ENCODE results near the gene GPALPP1. TPM values are rescaled to one million over a fixed set of nuclear protein-coding genes. Genes with fewer than 3 reads are reported as not detected.
"Not testable (repeated sequence)": the region's sequence is repeated elsewhere in the genome, so short reads cannot be mapped to it uniquely, and the experiment has no call there.

GPALPP1 gene
- total RNA-seq, 1 experiment from 2014 or later: 37.0 TPM

- DNase-seq (ENCODE audit: low spot score): no peak
- in situ Hi-C loops (cut with HindIII; ENCODE audit: low sequenced_read_pairs): loop anchor here (25.0 kb wide), 1 partner anchor 238 kb away; no protein-coding TSS in a partner anchor
Measured at GRCh38 chr13:45049478-45049877, 60.1 kb downstream of the GPALPP1 start.

- in situ Hi-C loops (cut with HindIII; ENCODE audit: low sequenced_read_pairs): no loop called here
- DNase-seq (ENCODE audit: low spot score): no peak
Measured at GRCh38 chr13:45051315-45051714, 62.0 kb downstream of the GPALPP1 start.

- in situ Hi-C loops (cut with HindIII; ENCODE audit: low sequenced_read_pairs): no loop called here
- no peak for DNase-seq (ENCODE audit: low spot score)
Measured at GRCh38 chr13:45055198-45055901, 66.0 kb downstream of the GPALPP1 start.

DNA sequence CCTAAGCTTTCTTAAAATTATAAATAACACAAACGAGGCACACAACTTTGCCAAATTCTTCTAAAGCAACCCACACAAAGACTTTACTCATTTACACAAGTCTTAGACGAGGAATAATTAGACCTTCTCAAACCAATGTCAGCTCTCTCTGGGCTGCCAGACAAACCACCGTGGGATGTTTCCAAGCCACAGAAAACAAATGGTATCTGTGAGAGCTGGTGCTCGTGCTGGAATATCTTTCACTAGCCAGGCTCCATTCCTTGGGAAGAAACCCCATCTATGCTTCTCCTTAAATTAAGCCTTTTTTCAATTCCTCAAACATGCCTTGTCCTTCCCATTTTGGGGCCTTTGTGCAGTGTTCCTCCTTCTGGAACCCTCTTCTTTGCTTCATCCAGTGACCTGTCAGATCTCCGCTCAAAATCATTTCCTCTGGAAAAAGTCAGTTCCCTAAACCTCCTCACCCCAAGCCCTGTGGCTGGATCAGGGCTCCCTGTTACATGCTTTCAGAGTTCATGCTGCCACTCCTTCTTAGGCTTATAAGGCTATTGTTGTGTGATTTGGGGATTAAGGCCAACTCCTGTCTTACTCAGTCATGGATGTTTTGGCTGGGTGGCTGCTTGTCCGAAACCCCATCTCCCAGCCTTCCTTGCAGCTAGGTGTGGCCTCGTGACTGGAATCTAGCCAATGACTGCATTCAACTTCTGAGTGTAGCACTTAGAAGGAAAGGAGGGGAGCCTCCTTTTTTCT is 66.7 kb downstream of the GPALPP1 start:
- no peak for DNase-seq (ENCODE audit: low spot score)
- in situ Hi-C loops (cut with HindIII; ENCODE audit: low sequenced_read_pairs): no loop called here

- no peak for DNase-seq (ENCODE audit: low spot score)
- in situ Hi-C loops (cut with HindIII; ENCODE audit: low sequenced_read_pairs): no loop called here
Measured at GRCh38 chr13:45060062-45060461, 70.7 kb downstream of the GPALPP1 start.

GRCh38 chr13:45063261-45063860 is 74.0 kb downstream of the GPALPP1 start:
- in situ Hi-C loops (cut with HindIII; ENCODE audit: low sequenced_read_pairs): no loop called here
- DNase-seq (ENCODE audit: low spot score): no peak

DNA sequence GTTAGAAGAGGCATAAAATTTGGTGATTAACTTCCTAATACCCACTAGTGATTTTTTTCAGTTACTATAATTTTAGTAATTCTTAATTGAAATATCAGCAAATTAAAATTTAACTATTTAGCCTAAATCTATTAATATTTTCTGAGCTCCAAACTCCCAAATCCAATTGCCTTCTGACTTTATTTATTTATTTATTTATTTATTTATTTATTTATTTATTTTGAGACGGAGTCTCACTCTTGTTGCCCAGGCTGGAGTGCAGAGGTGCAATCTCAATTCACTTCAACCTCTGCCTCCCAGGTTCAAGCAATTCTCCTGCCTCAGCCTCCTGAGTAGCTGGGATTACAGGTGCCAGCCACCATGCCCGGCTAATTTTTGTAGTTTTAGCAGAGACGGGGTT is 74.6 kb downstream of the GPALPP1 start:
- DNase-seq (ENCODE audit: low spot score); in situ Hi-C loops (cut with HindIII; ENCODE audit: low sequenced_read_pairs): not testable (repeated sequence)

DNA sequence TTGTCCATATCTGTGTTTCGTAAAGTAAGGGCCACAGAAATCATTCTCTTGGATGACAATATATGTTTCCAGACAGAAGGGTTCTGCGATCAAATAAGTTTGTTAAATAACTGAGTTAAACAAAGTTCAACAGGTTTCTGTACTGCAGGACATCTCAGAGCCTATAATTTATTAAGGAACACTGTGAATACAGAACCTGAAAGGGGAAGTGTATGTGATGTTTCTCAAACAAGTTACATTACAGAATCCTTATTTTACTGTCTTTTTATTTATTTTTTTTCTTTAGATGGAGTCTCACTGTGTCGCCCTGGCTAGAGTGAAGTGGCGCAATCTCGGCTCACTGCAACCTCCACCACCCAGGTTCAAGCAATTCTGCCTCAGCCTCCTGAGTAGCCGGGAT is 75.6 kb downstream of the GPALPP1 start:
- in situ Hi-C loops (cut with HindIII; ENCODE audit: low sequenced_read_pairs): no loop called here
- no peak for DNase-seq (ENCODE audit: low spot score)

DNA sequence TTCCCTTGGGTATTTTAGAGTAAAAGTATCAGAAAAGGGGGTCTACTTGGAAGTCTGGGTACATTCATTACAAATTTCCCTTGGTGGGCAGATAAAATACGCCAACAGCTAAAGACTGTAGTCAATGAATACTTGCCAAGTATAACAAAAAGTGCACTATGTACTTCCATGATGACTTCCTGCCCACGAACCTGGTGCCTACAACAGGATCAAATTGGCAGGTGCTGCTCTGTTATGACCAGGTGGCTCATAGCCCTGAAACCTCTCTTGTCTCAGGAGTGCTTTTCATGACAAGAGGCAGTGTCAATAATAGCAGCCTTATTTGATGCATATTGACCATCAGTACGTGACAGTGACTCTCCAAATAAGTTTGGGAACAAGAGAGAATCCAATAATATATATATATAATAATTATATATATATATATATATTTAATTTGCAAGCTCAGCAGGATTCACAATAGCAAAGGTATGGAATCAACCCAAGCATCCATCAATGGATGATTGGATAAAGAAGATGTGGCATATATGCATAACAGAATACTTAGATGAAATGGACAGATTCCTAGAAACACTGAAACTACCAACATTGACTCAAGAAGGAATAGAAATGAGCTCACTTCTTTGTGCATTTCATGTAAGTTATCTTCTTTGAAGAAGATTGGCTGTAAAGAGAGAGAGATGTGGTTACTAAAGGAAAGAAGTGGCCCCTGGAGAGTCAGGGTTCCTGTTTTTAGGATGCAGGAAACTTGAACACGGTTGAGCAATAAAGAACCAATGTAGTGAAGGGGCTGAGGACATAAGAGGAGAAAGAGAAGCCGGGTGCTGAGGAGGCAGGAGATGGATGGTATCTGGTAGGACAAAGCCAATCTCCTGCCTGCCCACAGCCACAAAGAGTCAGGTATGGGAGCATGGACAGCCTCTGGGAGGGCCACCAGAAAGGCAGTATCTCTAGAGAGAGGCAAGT is 79.0 kb downstream of the GPALPP1 start:
- DNase-seq (ENCODE audit: low spot score): no peak
- in situ Hi-C loops (cut with HindIII; ENCODE audit: low sequenced_read_pairs): no loop called here

GRCh38 chr13:45073809-45074208 is 84.5 kb downstream of the GPALPP1 start:
- in situ Hi-C loops (cut with HindIII; ENCODE audit: low sequenced_read_pairs): no loop called here
- no peak for DNase-seq (ENCODE audit: low spot score)

- in situ Hi-C loops (cut with HindIII; ENCODE audit: low sequenced_read_pairs): no loop called here
Measured at GRCh38 chr13:45074721-45075120, 85.4 kb downstream of the GPALPP1 start.

GRCh38 chr13:45078003-45078402 is 88.7 kb downstream of the GPALPP1 start:
- in situ Hi-C loops (cut with HindIII; ENCODE audit: low sequenced_read_pairs): no loop called here
- DNase-seq (ENCODE audit: low spot score): no peak

More at GRCh38 chr13:45074721-45075120, 85.4 kb downstream of the GPALPP1 start:
- no peak for DNase-seq (ENCODE audit: low spot score)

Other genes with a start within 250 kb of the GPALPP1 start
- gene NUFIP1, start 67 bp upstream of the GPALPP1 start, total RNA-seq (2014; rRNA removed; shearing (Covaris generic)): 10.1 and 10.6 TPM in 2 replicates
- gene GTF2F2, start 131.0 kb downstream of the GPALPP1 start, total RNA-seq (2014; rRNA removed; shearing (Covaris generic)): 42.2 and 47.5 TPM in 2 replicates
- gene KCTD4, start 211.5 kb downstream of the GPALPP1 start, total RNA-seq (2014; rRNA removed; shearing (Covaris generic)): not detected in 2 replicates